ENCODE results near the gene RHBDD1. TPM values are rescaled to one million over a fixed set of nuclear protein-coding genes. Genes with fewer than 3 reads are reported as not detected.

The RHBDD1 gene
- total and polyA plus RNA-seq, 2 experiments from 2014 or later: 24.3 to 33.7 TPM

GRCh38 chr2:226847511-226847910 is 11.7 kb downstream of the RHBDD1 start:
- no peak overlapping the region for H3K4me2 ChIP-seq (ENCODE audit: unreplicated experiment)
- H3K9ac ChIP-seq: no peak overlapping the region

GRCh38 chr2:226849349-226849748 is 13.5 kb downstream of the RHBDD1 start:
- H2AFZ ChIP-seq: no peak overlapping the region
- H4K20me1 ChIP-seq (ENCODE audit: insufficient read depth): no peaks in the 10 kb centered on the region
- no peak for DNase-seq
- no peaks in the 10 kb centered on the region for H3K36me3 ChIP-seq (ENCODE audit: low read depth)
- no peak overlapping the region for H3K27ac ChIP-seq
- no peaks in the 10 kb centered on the region for H3F3A ChIP-seq (ENCODE audit: insufficient read depth)
- 83 to 89% methylated on average over 2 of the region's 2 CpGs for WGBS, 2 experiments (ENCODE audit: low coverage in 1 of 2, low lambda C conversion rate in 2 of 2, missing lambda C conversion rate in 2 of 2)
- H3K9me3 ChIP-seq (ENCODE audit: low read depth): no peaks in the 10 kb centered on the region
- no peaks in the 10 kb centered on the region for H3K9me2 ChIP-seq (ENCODE audit: insufficient read depth)
- H3K79me2 ChIP-seq (ENCODE audit: insufficient read depth): peaks cover 44% of the 10 kb centered on the region
- H3K4me2 ChIP-seq (ENCODE audit: unreplicated experiment): no peak overlapping the region
- TF ChIP-seq EZH2phosphoT487 (IDR thresholded peaks at IDR 0.05; ENCODE audit: insufficient read depth, low read depth) (no peak), EZH2 (IDR thresholded peaks at IDR 0.05; ENCODE audit: insufficient read depth, poor library complexity, severe bottlenecking) (no peak)
- H3K27me3 ChIP-seq (replicated peaks; ENCODE audit: insufficient read depth): no peaks in the 10 kb centered on the region
- no peak overlapping the region for H3K9ac ChIP-seq
- no peak overlapping the region for H3K4me3 ChIP-seq
- in situ Hi-C loops (cut with MboI): no loop called here
- no peaks in the 10 kb centered on the region for H3K4me1 ChIP-seq (ENCODE audit: insufficient read depth)

More at GRCh38 chr2:226847511-226847910, 11.7 kb downstream of the RHBDD1 start:
- H3F3A ChIP-seq (ENCODE audit: insufficient read depth): no peaks in the 10 kb centered on the region
- WGBS, 2 experiments (ENCODE audit: low coverage in 1 of 2, low lambda C conversion rate in 2 of 2, missing lambda C conversion rate in 2 of 2): 92 to 100% methylated on average over 2 of the region's 2 CpGs
- H3K9me2 ChIP-seq (ENCODE audit: insufficient read depth): no peaks in the 10 kb centered on the region
- no peaks in the 10 kb centered on the region for H3K9me3 ChIP-seq (ENCODE audit: low read depth)
- no peak overlapping the region for H3K4me3 ChIP-seq
- H3K4me1 ChIP-seq (ENCODE audit: insufficient read depth): no peaks in the 10 kb centered on the region
- H2AFZ ChIP-seq: no peak overlapping the region
- H4K20me1 ChIP-seq (ENCODE audit: insufficient read depth): no peaks in the 10 kb centered on the region
- H3K27me3 ChIP-seq (replicated peaks; ENCODE audit: insufficient read depth): no peaks in the 10 kb centered on the region
- no peak for DNase-seq
- H3K79me2 ChIP-seq (ENCODE audit: insufficient read depth): peaks cover 58% of the 10 kb centered on the region
- in situ Hi-C loops (cut with MboI): no loop called here
- TF ChIP-seq EZH2 (IDR thresholded peaks at IDR 0.05; ENCODE audit: insufficient read depth, poor library complexity, severe bottlenecking) (no peak), EZH2phosphoT487 (IDR thresholded peaks at IDR 0.05; ENCODE audit: insufficient read depth, low read depth) (no peak)
- H3K36me3 ChIP-seq (ENCODE audit: low read depth): 0 out of 2 replicates have a peak, but pooled peaks cover 2% of the 10 kb centered on the region
- no peak overlapping the region for H3K27ac ChIP-seq

DNA sequence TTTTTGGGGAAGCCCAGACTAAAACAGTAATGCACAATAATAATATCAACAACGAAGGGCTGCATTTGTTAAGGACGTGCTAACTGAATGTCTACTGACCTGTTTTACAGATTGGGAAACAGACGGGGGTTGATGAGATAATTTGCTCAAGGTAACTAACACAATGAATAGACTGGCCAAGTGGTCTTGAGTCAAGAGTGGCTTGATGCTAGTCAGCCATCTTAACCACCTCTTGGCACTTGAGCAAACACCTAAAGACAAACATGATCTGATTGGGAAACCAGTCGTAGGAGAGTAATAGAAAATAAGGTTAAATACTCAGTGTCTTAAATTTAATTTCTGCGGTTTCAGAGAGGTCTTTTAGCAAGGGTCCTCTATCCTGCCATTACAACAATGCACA is 14.2 kb downstream of the RHBDD1 start:
- no peak overlapping the region for H3K27ac ChIP-seq
- in situ Hi-C loops (cut with MboI): no loop called here
- H3K4me3 ChIP-seq: no peak overlapping the region
- H4K20me1 ChIP-seq (ENCODE audit: insufficient read depth): no peaks in the 10 kb centered on the region
- no peak overlapping the region for H2AFZ ChIP-seq
- no peaks in the 10 kb centered on the region for H3K36me3 ChIP-seq (ENCODE audit: low read depth)
- H3K9me3 ChIP-seq (ENCODE audit: low read depth): no peaks in the 10 kb centered on the region
- 98 to 99% methylated on average over 5 of the region's 5 CpGs for WGBS, 2 experiments (ENCODE audit: low coverage in 1 of 2, low lambda C conversion rate in 2 of 2, missing lambda C conversion rate in 2 of 2)
- TF ChIP-seq EZH2phosphoT487 (IDR thresholded peaks at IDR 0.05; ENCODE audit: insufficient read depth, low read depth): no peak
- TF ChIP-seq EZH2 (IDR thresholded peaks at IDR 0.05; ENCODE audit: insufficient read depth, poor library complexity, severe bottlenecking): no peak
- H3K79me2 ChIP-seq (ENCODE audit: insufficient read depth): peaks cover 40% of the 10 kb centered on the region
- DNase-seq: no peak
- H3F3A ChIP-seq (ENCODE audit: insufficient read depth): no peaks in the 10 kb centered on the region
- no peaks in the 10 kb centered on the region for H3K9me2 ChIP-seq (ENCODE audit: insufficient read depth)
- H3K4me2 ChIP-seq (ENCODE audit: unreplicated experiment): no peak overlapping the region
- no peaks in the 10 kb centered on the region for H3K27me3 ChIP-seq (replicated peaks; ENCODE audit: insufficient read depth)
- no peaks in the 10 kb centered on the region for H3K4me1 ChIP-seq (ENCODE audit: insufficient read depth)
- H3K9ac ChIP-seq: no peak overlapping the region

- Histone ChIP-seq H2AFZ (no peak overlapping the region), H4K20me1 (ENCODE audit: insufficient read depth) (no peaks in the 10 kb centered on the region), H3K4me3 (no peak overlapping the region), H3K9me2 (ENCODE audit: insufficient read depth) (no peaks in the 10 kb centered on the region), H3K9ac (no peak overlapping the region), H3K27me3 (replicated peaks; ENCODE audit: insufficient read depth) (no peaks in the 10 kb centered on the region), H3K4me2 (ENCODE audit: unreplicated experiment) (no peak overlapping the region), H3K27ac (no peak overlapping the region), H3K4me1 (ENCODE audit: insufficient read depth) (no peaks in the 10 kb centered on the region), H3K36me3 (ENCODE audit: low read depth) (no peaks in the 10 kb centered on the region), H3K79me2 (ENCODE audit: insufficient read depth) (peaks cover 45% of the 10 kb centered on the region), H3K9me3 (ENCODE audit: low read depth) (no peaks in the 10 kb centered on the region), H3F3A (ENCODE audit: insufficient read depth) (no peaks in the 10 kb centered on the region)
- TF ChIP-seq EZH2 (IDR thresholded peaks at IDR 0.05; ENCODE audit: insufficient read depth, poor library complexity, severe bottlenecking) (no peak), EZH2phosphoT487 (IDR thresholded peaks at IDR 0.05; ENCODE audit: insufficient read depth, low read depth) (no peak)
- WGBS, 2 experiments (ENCODE audit: low coverage in 1 of 2, low lambda C conversion rate in 2 of 2, missing lambda C conversion rate in 2 of 2): 78 to 79% methylated on average over 2 of the region's 2 CpGs
- no peak for DNase-seq
- in situ Hi-C loops (cut with MboI): no loop called here
Observed at GRCh38 chr2:226855787-226856186, 19.9 kb downstream of the RHBDD1 start.

DNA sequence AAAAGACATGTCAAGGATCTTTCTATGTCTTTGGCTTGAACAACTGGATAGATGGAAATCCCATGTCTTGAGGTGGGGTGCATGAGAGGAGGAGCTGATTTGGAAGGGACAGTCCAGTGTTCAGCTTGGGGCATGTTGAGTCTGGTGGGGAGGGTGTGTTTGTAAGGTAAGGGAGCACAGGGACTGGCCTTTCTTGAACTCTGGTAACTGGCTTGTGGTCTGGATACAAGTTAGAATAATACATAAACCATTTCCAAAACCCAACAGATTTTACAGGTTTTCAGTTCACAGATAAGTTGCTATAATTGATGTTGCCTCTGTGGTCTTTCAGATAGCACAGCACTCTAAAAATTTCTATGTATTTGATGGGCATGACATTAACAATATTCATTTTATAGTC is 24.2 kb downstream of the RHBDD1 start:
- Histone ChIP-seq H3K27ac (no peak overlapping the region), H4K20me1 (ENCODE audit: insufficient read depth) (no peaks in the 10 kb centered on the region), H3K9ac (no peak overlapping the region), H3K79me2 (ENCODE audit: insufficient read depth) (peaks cover 39% of the 10 kb centered on the region), H3K9me3 (ENCODE audit: low read depth) (peaks cover 3% of the 10 kb centered on the region), H3K36me3 (ENCODE audit: low read depth) (no peaks in the 10 kb centered on the region), H3K9me2 (ENCODE audit: insufficient read depth) (no peaks in the 10 kb centered on the region), H3K27me3 (replicated peaks; ENCODE audit: insufficient read depth) (no peaks in the 10 kb centered on the region), H2AFZ (no peak overlapping the region), H3F3A (ENCODE audit: insufficient read depth) (no peaks in the 10 kb centered on the region), H3K4me3 (no peak overlapping the region), H3K4me1 (ENCODE audit: insufficient read depth) (no peaks in the 10 kb centered on the region), H3K4me2 (ENCODE audit: unreplicated experiment) (no peak overlapping the region)
- in situ Hi-C loops (cut with MboI): no loop called here
- no peak for TF ChIP-seq EZH2phosphoT487 (IDR thresholded peaks at IDR 0.05; ENCODE audit: insufficient read depth, low read depth)
- no peak for TF ChIP-seq EZH2 (IDR thresholded peaks at IDR 0.05; ENCODE audit: insufficient read depth, poor library complexity, severe bottlenecking)
- DNase-seq: no peak

Measured in GM23248 (cell line).